Measurements from ENCODE around the gene DELE1.

GRCh38 chr5:141935538-141935937 lies 11.9 kb downstream of the DELE1 start:
- TF ChIP-seq POLR2AphosphoS5 (IDR thresholded peaks at IDR 0.05; ENCODE audit: low read depth, low read length): no peak
- TF ChIP-seq, protein P1, sequence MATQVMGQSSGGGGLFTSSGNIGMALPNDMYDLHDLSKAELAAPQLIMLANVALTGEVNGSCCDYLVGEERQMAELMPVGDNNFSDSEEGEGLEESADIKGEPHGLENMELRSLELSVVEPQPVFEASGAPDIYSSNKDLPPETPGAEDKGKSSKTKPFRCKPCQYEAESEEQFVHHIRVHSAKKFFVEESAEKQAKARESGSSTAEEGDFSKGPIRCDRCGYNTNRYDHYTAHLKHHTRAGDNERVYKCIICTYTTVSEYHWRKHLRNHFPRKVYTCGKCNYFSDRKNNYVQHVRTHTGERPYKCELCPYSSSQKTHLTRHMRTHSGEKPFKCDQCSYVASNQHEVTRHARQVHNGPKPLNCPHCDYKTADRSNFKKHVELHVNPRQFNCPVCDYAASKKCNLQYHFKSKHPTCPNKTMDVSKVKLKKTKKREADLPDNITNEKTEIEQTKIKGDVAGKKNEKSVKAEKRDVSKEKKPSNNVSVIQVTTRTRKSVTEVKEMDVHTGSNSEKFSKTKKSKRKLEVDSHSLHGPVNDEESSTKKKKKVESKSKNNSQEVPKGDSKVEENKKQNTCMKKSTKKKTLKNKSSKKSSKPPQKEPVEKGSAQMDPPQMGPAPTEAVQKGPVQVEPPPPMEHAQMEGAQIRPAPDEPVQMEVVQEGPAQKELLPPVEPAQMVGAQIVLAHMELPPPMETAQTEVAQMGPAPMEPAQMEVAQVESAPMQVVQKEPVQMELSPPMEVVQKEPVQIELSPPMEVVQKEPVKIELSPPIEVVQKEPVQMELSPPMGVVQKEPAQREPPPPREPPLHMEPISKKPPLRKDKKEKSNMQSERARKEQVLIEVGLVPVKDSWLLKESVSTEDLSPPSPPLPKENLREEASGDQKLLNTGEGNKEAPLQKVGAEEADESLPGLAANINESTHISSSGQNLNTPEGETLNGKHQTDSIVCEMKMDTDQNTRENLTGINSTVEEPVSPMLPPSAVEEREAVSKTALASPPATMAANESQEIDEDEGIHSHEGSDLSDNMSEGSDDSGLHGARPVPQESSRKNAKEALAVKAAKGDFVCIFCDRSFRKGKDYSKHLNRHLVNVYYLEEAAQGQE (IDR thresholded peaks at IDR 0.05; ENCODE audit: insufficient read depth in 1 of 2, low read depth in 2 of 2, low read length in 2 of 2): no peak
- TF ChIP-seq SIN3A (IDR thresholded peaks at IDR 0.05; ENCODE audit: borderline replicate concordance, insufficient read depth, low read length): no peak
- TF ChIP-seq FOXP2 (optimal IDR thresholded peaks at IDR 0.05; ENCODE audit: borderline replicate concordance, extremely low read depth, extremely low read length, insufficient read depth): no peak
- no peak for TF ChIP-seq TAF1 (IDR thresholded peaks at IDR 0.05; ENCODE audit: borderline replicate concordance, insufficient read depth, low read length)

Data from PFSK-1 (cell line).